ENCODE results near the gene CHN2. TPM values are rescaled to one million over a fixed set of nuclear protein-coding genes. Genes with fewer than 3 reads are reported as not detected.

Gene CHN2
- total RNA-seq, 4 donors from 2014 or later = 7.6 to 25.9 (median 17.8) TPM

- ATAC-seq (ENCODE audit: low FRiP score) (peak; percentile 44), DNase-seq (ENCODE audit: low spot score) (no peak)
Measured at GRCh38 chr7:29217113-29217512, 22.5 kb downstream of the CHN2 start.

DNA sequence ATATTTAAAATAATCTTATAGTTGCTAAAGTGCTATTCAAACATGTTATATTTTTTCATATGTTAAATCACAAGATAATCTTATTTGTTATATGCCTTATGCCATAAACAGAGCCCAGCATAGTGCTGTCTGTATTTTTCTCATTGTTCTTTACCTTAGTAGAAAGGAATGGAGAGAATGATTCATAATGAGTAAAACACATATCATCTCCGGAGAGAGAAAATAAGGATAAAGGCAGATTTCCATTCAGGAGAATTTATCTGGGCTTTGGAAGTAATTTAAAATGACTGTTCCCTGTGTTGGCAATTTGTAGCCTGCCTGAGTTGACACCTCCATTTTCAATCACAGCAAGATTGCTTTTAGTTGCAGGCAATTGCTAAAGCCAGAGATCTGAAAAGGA is 30.2 kb downstream of the CHN2 start:
- DNase-seq (ENCODE audit: low spot score) (no peak), ATAC-seq (ENCODE audit: low FRiP score) (no peak)
- no peak for TF ChIP-seq CTCF (IDR thresholded peaks at IDR 0.05)

More at GRCh38 chr7:29217113-29217512, 22.5 kb downstream of the CHN2 start:
- no peak for TF ChIP-seq CTCF (IDR thresholded peaks at IDR 0.05)

DNA sequence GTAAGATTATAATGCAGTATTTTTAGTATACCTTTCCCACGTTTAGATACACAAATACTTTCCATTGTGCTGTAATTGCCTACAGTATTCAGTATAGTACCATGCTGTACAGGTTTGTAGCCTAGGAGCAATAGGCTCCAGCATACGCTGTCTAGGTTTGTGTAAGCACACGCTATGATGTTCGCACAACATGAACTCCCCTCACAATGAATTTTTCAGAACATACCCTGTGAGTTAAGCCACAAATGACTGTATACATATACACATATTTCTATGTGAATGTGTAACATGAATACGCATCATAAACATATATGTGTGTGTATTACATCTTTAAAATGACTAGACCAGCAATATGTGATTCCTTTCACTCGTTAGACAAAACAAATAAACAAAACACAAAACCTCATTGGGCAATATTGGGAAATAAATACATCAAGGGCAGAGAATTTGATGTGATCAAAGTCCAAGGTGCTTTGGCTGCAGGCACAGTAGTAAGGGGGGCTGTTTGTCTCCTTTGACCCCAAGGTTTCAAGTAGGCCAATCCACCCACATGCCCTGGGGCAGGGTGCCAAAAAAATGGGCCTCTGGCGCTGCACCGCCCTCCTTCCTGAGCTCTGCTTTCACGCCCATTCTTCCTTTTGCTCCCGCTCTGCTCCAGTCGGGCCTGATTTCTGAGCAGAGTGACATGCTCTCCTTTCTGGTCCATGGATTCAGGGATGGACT is 33.9 kb downstream of the CHN2 start:
- TF ChIP-seq CTCF (IDR thresholded peaks at IDR 0.05) = no peak
- ATAC-seq (ENCODE audit: low FRiP score) = no peak
- DNase-seq (ENCODE audit: low spot score) = no peak

DNA sequence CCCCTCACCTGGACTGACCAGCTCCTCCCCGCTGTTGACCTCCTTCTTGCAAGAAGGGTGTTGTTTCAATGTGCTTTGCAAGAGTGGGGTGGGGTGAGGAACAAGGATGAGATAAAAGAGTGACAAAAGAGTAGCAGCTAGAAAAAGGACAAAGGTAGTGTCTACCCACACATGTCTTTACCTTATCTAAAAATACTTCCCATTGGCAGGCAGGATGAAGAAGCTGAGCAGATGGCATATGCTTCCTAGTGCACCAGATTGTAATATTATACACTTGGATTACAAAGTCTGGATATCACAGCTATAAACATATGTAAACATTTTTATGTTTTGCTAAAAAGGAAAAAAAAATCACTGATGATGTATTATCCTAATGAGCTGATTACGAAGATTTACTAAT is 34.5 kb downstream of the CHN2 start:
- no peak for DNase-seq (ENCODE audit: low spot score)
- ATAC-seq (ENCODE audit: low FRiP score) = no peak
- no peak for TF ChIP-seq CTCF (IDR thresholded peaks at IDR 0.05)

DNA sequence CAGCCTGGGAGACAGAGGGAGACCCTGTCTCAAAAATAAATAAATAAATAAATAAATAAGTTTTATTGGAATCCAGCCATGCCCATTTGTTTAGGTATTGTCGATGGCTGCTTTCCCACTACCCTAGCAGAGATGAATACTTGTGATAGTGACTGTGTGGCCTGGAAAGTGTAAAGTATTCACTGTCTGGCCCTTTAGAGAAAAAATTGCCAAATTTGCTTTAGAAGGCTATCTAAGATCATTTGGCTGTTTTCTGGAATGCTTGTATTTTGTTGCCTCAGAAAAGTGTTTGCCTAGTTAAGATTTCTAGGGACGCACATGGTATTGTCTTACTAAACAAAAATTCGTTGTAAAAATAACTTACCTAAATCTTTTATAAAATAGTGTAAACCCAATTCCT is 35.4 kb downstream of the CHN2 start:
- no peak for TF ChIP-seq CTCF (IDR thresholded peaks at IDR 0.05)
- DNase-seq (ENCODE audit: low spot score) (no peak), ATAC-seq (ENCODE audit: low FRiP score) (no peak)

DNA sequence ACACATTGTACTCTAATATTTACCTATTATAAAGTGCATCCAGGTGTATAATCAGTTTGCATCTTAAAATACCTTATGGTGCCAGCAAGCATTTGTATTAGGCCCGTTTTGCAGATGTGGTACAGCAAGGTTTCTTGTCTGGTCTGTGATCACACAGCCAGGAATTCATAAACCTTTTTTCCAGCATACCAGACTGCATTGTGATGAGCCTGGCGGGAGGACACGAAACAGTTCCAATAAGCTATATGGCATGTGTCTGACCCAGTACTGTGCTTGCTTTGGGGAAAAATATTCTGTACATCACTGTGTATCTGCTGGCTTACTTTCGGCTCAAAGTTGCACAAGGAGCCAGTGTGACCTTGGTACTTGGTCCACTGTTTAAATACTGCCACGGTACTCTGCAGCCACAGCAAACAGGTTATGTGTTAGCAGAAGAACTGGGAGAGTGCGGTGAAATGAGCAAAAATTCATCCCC is 36.3 kb downstream of the CHN2 start:
- DNase-seq (ENCODE audit: low spot score) = no peak
- ATAC-seq (ENCODE audit: low FRiP score) = no peak
- TF ChIP-seq CTCF (IDR thresholded peaks at IDR 0.05) = no peak

- DNase-seq (ENCODE audit: low spot score) (no peak), ATAC-seq (ENCODE audit: low FRiP score) (no peak)
- no peak for TF ChIP-seq CTCF (IDR thresholded peaks at IDR 0.05)
Measured at GRCh38 chr7:29231671-29232232, 37.2 kb downstream of the CHN2 start.

Data from omental fat pad (tissue), 4 donors.